Heart left ventricle (tissue), 16 donors: ENCODE measurements around the gene RPS3A. TPM values are rescaled to one million over a fixed set of nuclear protein-coding genes. Genes with fewer than 3 reads are reported as not detected.

Experiments used
- ATAC-seq, 4 donors: fragments of 200-7000 bp; cut with Tn5 transposase; one replicate each; pipeline ENCODE4 v1.9.1; 2020 to 2022; ENCODE audit warnings: moderate library complexity in 4 of 4, mild to moderate bottlenecking in 3 of 4, moderate number of reproducible peaks in 1 of 4
- DNase-seq, 5 donors: peaks; one replicate each; pipeline ENCODE4 v3.0.0-alpha.2; 2020
- H3K27ac ChIP-seq, 12 donors: fragments of 200-600 bp; sonication (generic) in 4 of 12; one replicate each; pipeline versions ENCODE4 v1.5.0 to v1.8.0; 2016 to 2022; ENCODE audit warnings: mild to moderate bottlenecking in 2 of 12
- H3K27me3 ChIP-seq, 9 donors: fragments of 200-600 bp; sonication (generic) in 2 of 9; one replicate each; pipeline versions ENCODE4 v1.5.1 to v1.8.0; 2016 to 2022; ENCODE audit warnings: mild to moderate bottlenecking in 3 of 9
- H3K36me3 ChIP-seq, 9 donors: fragments of 200-600 bp; sonication (generic) in 2 of 9; one replicate each; pipeline versions ENCODE4 v1.5.0 to v1.8.0; 2018 to 2022; ENCODE audit warnings: mild to moderate bottlenecking in 2 of 9
- H3K4me1 ChIP-seq, 12 donors: fragments of 200-600 bp; sonication (generic) in 4 of 12; one replicate each; pipeline versions ENCODE4 v1.5.0 to v1.8.0; 2016 to 2022; ENCODE audit warnings: mild to moderate bottlenecking in 3 of 12
- H3K4me3 ChIP-seq, 12 donors: fragments of 200-600 bp; sonication (generic) in 4 of 12; one replicate each; pipeline versions ENCODE4 v1.5.0 to v1.8.0; 2017 to 2022; ENCODE audit warnings: mild to moderate bottlenecking in 9 of 12, moderate library complexity in 4 of 12
- H3K9me3 ChIP-seq, 12 donors: fragments of 200-600 bp; sonication (generic) in 4 of 12; one replicate each; pipeline versions ENCODE4 v1.5.0 to v1.8.0; 2016 to 2022; ENCODE audit warnings: mild to moderate bottlenecking in 1 of 12
- POLR2A ChIP-seq, 2 donors: fragments of 450-650 bp; IDR thresholded peaks; one replicate each; pipeline ENCODE4 v1.6.1; 2017; ENCODE audit warnings: antibody characterized with exemption in 2 of 2, mild to moderate bottlenecking in 2 of 2, moderate library complexity in 2 of 2
- WGBS, 4 donors: extraction: QIAGEN DNeasy Blood & Tissue Kit in 2 of 4; methylation state at CpG; one replicate each; pipeline versions ENCODE4 v1.1.5 to v1.1.7; 2013 to 2018; 5-methylcytosine and 5-hydroxymethylcytosine counted together
- intact Hi-C, 10 donors: fragments of 100-400 bp; cut with DNase I; formaldehyde crosslinking; loops; one replicate each; pipeline versions ENCODE4 v1.11.1 to v1.14.2; 2022
- polyA plus RNA-seq, 2 donors: library from polyadenylated mRNA; stranded (reverse); fragments of 200-250 nt; gene quantifications; one replicate each; pipeline ENCODE4 v1.2.3, GENCODE V29; 2013
- total RNA-seq, 9 donors: library from RNA; depleted of rRNA in 2 of 9; stranded (reverse); fragments of >200 nt in 2 of 9; fragmentation: NEBNext Ultra II Directional in 3 of 9; extraction: Animal tissue kit (Norgen Biotek cat#: 25700) in 3 of 9; gene quantifications; one replicate each; pipeline versions ENCODE4 v1.1.0 to v1.2.4, GENCODE V29; 2016 to 2023
- TF ChIP-seq, protein P1 (sequence below), 12 donors: fragments of 200-600 bp; sonication (generic) in 4 of 12; IDR thresholded peaks; one replicate each; pipeline versions ENCODE4 v1.5.0 to v1.8.0; 2018 to 2022; ENCODE audit warnings: antibody characterized with exemption in 12 of 12, mild to moderate bottlenecking in 5 of 12
- donor health status: ischemic (EF 13 %, LVEDD 7.1; RV severe dilation, severe dysfunction).
- donor health status: healthy with polysubstance abuse.
- donor health status: DM: no; HTN: yes; CAD: no.
- donor health status: DM: no; HTN: no; CAD: no.
- donor health status: ischemic (EF 25% LVEDD 6.9; RV normal size, moderate dysfunction).
- donor health status: ischemic (EF 25% LVEDD 5.7; RV mildly dilated, moderate dysfunction).
- donor health status: healthy.
- donor health status: DM: yes; HTN: yes; CAD: no.
- donor health status: ischemic (EF 35%, LVEDD 5.7; RV mildly dilated, moderate dysfunction).
- donor health status: nonischemic (EF 11% LVEDD 7.7; RV severe dilation, severe dysfunction).
- donor health status: DM: yes; HTN: yes; CAD: no.
- donor health status: PGD.
- donor health status: ischemic (EF 29% LVEDD 5.4; RV normal size, mild dysfunction).
- donor health status: nonischemic (EF 23%, LVEDD 6.1; RV moderate dilation, normal function).

The RPS3A gene
- total and polyA plus RNA-seq, 11 donors, result 726 to 2,393 (median 1,064) TPM

DNA sequence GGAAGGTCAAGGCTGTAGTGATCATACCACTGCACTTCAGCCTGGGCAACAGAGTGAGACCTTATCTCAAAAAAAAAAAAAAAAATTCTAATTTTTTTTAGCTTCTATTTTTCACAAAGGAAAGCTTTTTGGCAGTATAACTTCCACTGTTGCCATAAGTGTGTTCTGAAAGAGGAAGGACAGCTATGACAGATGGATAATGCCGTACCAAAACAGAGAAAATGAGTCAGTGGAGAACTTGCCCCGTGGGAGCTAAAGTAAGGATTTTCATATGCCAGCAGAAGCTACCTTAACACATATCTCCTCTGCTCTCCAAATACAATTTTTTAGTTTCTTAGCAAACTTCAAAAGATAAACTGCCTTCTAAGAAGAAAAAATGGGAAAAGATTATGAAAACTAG lies 43.7 kb downstream of the RPS3A start:
- Histone ChIP-seq H3K4me3 (no peak overlapping the region), H3K36me3 (peaks cover 0 to 97% (median 66%) of the 10 kb centered on the region in 9 donors), H3K27me3 (no peaks in the 10 kb centered on the region), H3K27ac (no peak overlapping the region), H3K4me1 (peaks cover 0 to 13% (median 0%) of the 10 kb centered on the region in 12 donors), H3K9me3 (no peaks in the 10 kb centered on the region)
- WGBS, 4 donors, result 78 to 87% (median 84%) methylated on average over 2 of the region's 2 CpGs
- TF ChIP-seq, protein P1, sequence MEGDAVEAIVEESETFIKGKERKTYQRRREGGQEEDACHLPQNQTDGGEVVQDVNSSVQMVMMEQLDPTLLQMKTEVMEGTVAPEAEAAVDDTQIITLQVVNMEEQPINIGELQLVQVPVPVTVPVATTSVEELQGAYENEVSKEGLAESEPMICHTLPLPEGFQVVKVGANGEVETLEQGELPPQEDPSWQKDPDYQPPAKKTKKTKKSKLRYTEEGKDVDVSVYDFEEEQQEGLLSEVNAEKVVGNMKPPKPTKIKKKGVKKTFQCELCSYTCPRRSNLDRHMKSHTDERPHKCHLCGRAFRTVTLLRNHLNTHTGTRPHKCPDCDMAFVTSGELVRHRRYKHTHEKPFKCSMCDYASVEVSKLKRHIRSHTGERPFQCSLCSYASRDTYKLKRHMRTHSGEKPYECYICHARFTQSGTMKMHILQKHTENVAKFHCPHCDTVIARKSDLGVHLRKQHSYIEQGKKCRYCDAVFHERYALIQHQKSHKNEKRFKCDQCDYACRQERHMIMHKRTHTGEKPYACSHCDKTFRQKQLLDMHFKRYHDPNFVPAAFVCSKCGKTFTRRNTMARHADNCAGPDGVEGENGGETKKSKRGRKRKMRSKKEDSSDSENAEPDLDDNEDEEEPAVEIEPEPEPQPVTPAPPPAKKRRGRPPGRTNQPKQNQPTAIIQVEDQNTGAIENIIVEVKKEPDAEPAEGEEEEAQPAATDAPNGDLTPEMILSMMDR (IDR thresholded peaks at IDR 0.05), result no peak
- no peak for TF ChIP-seq POLR2A (IDR thresholded peaks at IDR 0.05)
- DNase-seq, result no peak
- intact Hi-C loops, result no loop called here
- ATAC-seq, result no peak

DNA sequence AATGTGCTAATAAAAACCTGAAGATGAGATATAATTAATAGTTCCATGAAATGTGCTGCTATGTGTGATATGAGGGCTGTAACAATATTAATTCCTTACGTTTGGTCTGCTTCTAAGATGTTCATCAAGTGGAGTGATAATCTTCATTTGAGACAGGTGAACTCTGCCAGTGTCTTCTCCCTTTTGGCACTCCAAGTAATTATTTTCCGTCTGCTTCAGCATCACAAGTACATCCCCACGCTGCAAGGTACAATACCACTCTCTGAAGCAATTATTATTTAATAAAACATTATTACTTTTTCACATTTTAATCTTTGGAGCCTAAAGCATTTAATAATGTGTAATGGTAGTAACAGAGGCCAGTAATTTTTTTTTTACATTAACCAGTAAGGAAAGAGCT lies 44.4 kb downstream of the RPS3A start:
- Histone ChIP-seq H3K27ac (peak overlapping the region in 3 of 12 donors; percentile 23 to 47 (median 35)), H3K4me1 (peaks cover 0 to 13% (median 0%) of the 10 kb centered on the region in 12 donors), H3K4me3 (no peak overlapping the region), H3K27me3 (no peaks in the 10 kb centered on the region), H3K9me3 (no peaks in the 10 kb centered on the region), H3K36me3 (peaks cover 0 to 99% (median 68%) of the 10 kb centered on the region in 9 donors)
- 94 to 98% (median 96%) methylated on average over 3 of the region's 3 CpGs for WGBS, 4 donors
- no peak for TF ChIP-seq POLR2A (IDR thresholded peaks at IDR 0.05)
- TF ChIP-seq, protein P1 (IDR thresholded peaks at IDR 0.05), result no peak
- intact Hi-C loops, result no loop called here
- ATAC-seq (no peak), DNase-seq (no peak)

DNA sequence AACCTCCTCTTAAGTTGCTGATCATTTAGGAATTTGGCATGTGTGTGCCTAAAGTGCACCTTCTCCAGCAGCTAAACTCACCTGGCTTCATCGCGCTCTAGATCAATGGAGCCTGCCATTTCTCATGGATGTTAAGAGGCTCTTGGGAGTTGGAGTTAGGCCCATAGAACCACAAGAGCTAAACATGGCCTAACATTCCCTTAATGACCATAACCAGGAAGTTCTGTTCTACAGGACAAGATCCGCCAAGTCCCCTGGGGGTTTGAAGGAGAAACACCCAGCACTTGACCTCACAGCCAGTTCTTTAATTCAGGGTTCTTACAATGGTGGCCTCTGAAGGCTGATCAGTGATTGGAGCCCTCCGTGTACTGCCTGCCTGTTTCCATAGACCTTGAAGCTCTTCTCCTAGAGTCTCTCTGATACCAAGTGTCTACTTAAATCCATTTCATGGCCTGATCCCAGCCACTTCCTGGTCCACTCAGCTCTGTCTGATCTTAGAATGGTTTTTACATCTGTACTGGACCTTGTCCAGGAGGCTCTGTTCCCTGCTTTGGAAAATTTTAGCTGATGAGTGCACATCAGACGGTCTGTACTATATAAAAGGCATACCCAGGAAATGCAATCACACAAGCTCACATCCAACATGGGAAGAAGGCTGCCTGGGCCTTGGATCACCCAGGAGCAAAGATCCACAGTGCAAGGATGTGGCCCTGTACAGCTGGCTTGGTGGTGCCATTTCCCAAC lies 45.1 kb downstream of the RPS3A start:
- 63 to 73% (median 68%) methylated on average over 5 of the region's 5 CpGs for WGBS, 4 donors
- peak; percentile 48 to 78 (median 76) for ATAC-seq
- H3K36me3 ChIP-seq, result peaks cover 0 to 99% (median 68%) of the 10 kb centered on the region in 9 donors

GRCh38 chr4:151147000-151147399 lies 47.6 kb downstream of the RPS3A start:
- peaks cover 0 to 13% (median 1%) of the 10 kb centered on the region in 12 donors for H3K4me1 ChIP-seq
- no peak overlapping the region for H3K4me3 ChIP-seq
- no peaks in the 10 kb centered on the region for H3K9me3 ChIP-seq
- intact Hi-C loops, result no loop called here
- no peaks in the 10 kb centered on the region for H3K27me3 ChIP-seq
- H3K36me3 ChIP-seq, result peaks cover 0 to 81% (median 52%) of the 10 kb centered on the region in 9 donors
- ATAC-seq (no peak), DNase-seq (no peak)
- TF ChIP-seq, protein P1 (IDR thresholded peaks at IDR 0.05), result no peak
- no peak for TF ChIP-seq POLR2A (IDR thresholded peaks at IDR 0.05)
- H3K27ac ChIP-seq, result no peak overlapping the region
- 82 to 89% (median 86%) methylated on average over 3 of the region's 3 CpGs for WGBS, 4 donors

More for the DNA sequence above, 45.1 kb downstream of the RPS3A start:
- peak overlapping the region in 7 of 12 donors; percentile 15 to 47 (median 24) for H3K27ac ChIP-seq
- no peaks in the 10 kb centered on the region for H3K9me3 ChIP-seq
- H3K4me1 ChIP-seq, result peaks cover 0 to 13% (median 0%) of the 10 kb centered on the region in 12 donors
- TF ChIP-seq POLR2A (IDR thresholded peaks at IDR 0.05), result no peak
- TF ChIP-seq, protein P1 (IDR thresholded peaks at IDR 0.05), result no peak
- intact Hi-C loops, result no loop called here
- H3K27me3 ChIP-seq, result no peaks in the 10 kb centered on the region
- peak in 3 of 5 donors; percentile 16 to 32 (median 26) for DNase-seq
- H3K4me3 ChIP-seq, result no peak overlapping the region
